HepG2 (cell line): Measurements from ENCODE around the gene SLC25A1. TPM values are rescaled to one million over a fixed set of nuclear protein-coding genes. Genes with fewer than 3 reads are reported as not detected.

Source experiments
- BHLHE40 ChIP-seq: IDR thresholded peaks from 2 replicates; pipeline ENCODE4 v1.6.1; 2011; ENCODE audit warnings: low read length, improper control_type of control experiment
- BORCS8-MEF2B ChIP-seq: sonication (generic); formaldehyde crosslinking; IDR thresholded peaks from 2 replicates; pipeline ENCODE4 v1.8.0; 2022; ENCODE audit warnings: mild to moderate bottlenecking, missing genetic modification reagents
- CENPT ChIP-seq: sonication (generic); formaldehyde crosslinking; IDR thresholded peaks from 2 replicates; pipeline ENCODE4 v1.8.0; 2022; ENCODE audit warnings: low read depth, mild to moderate bottlenecking, moderate library complexity, missing genetic modification reagents
- CREB1 ChIP-seq, 2 experiments: fragments of 450-650 bp in 1 of 2; IDR thresholded peaks; 2 replicates each; pipeline ENCODE4 v1.6.1; 2016 to 2017; ENCODE audit warnings: control low read depth in 1 of 2, mild to moderate bottlenecking in 1 of 2, missing compliant biosample characterization in 1 of 2, missing genetic modification characterization in 1 of 2
- CREM ChIP-seq, 2 experiments: sonication (generic) in 1 of 2; formaldehyde crosslinking in 1 of 2; IDR thresholded peaks; 2 replicates each; pipeline versions ENCODE4 v1.4.0 to v1.6.1; 2016 to 2020; ENCODE audit warnings: antibody characterized with exemption in 1 of 2, mild to moderate bottlenecking in 1 of 2, missing genetic modification reagents in 1 of 2
- DMAP1 ChIP-seq: IDR thresholded peaks from 2 replicates; pipeline ENCODE4 v1.6.1; 2016
- HES4 ChIP-seq: sonication (generic); formaldehyde crosslinking; IDR thresholded peaks from 2 replicates; pipeline ENCODE4 v1.9.0; 2021; ENCODE audit warnings: mild to moderate bottlenecking, missing genetic modification reagents, borderline replicate concordance
- HOXD1 ChIP-seq: sonication (generic); formaldehyde crosslinking; IDR thresholded peaks from 2 replicates; pipeline ENCODE4 v1.5.0; 2020; ENCODE audit warnings: missing genetic modification reagents
- ISL2 ChIP-seq: sonication (generic); formaldehyde crosslinking; IDR thresholded peaks from 2 replicates; pipeline ENCODE4 v1.5.0; 2020; ENCODE audit warnings: missing genetic modification reagents
- KDM2A ChIP-seq: sonication (generic); formaldehyde crosslinking; IDR thresholded peaks from 2 replicates; pipeline ENCODE4 v1.4.0; 2020; ENCODE audit warnings: low read depth, missing genetic modification reagents, borderline replicate concordance
- MEIS2 ChIP-seq: sonication (generic); formaldehyde crosslinking; IDR thresholded peaks from 2 replicates; pipeline ENCODE4 v1.9.0; 2021; ENCODE audit warnings: mild to moderate bottlenecking, missing genetic modification reagents
- MTF2 ChIP-seq: sonication (generic); formaldehyde crosslinking; IDR thresholded peaks from 2 replicates; pipeline ENCODE4 v1.5.0; 2020; ENCODE audit warnings: missing genetic modification reagents, borderline replicate concordance
- MXD4 ChIP-seq: IDR thresholded peaks from 2 replicates; pipeline ENCODE4 v1.6.1; 2016; ENCODE audit warnings: mild to moderate bottlenecking, missing biosample characterization, missing genetic modification reagents
- NCOA1 ChIP-seq: sonication (generic); formaldehyde crosslinking; IDR thresholded peaks from 2 replicates; pipeline ENCODE4 v1.9.0; 2021; ENCODE audit warnings: missing genetic modification reagents
- PAWR ChIP-seq: sonication (generic); formaldehyde crosslinking; IDR thresholded peaks from 2 replicates; pipeline ENCODE4 v1.4.0; 2020; ENCODE audit warnings: missing genetic modification reagents, mild to moderate bottlenecking, borderline replicate concordance
- SKI ChIP-seq: fragments of 450-650 bp; IDR thresholded peaks from one replicate; pipeline ENCODE4 v1.6.1; 2018; ENCODE audit warnings: mild to moderate bottlenecking; ENCODE audit not compliant: partially characterized antibody
- SP4 ChIP-seq: sonication (generic); formaldehyde crosslinking; IDR thresholded peaks from 2 replicates; pipeline ENCODE4 v1.8.1; 2023; ENCODE audit warnings: mild to moderate bottlenecking, missing genetic modification reagents
- TBP ChIP-seq: sonication (generic); formaldehyde crosslinking; IDR thresholded peaks from 2 replicates; pipeline ENCODE4 v1.5.0; 2020; ENCODE audit warnings: missing genetic modification reagents
- ZNF18 ChIP-seq: sonication (generic); formaldehyde crosslinking; IDR thresholded peaks from 2 replicates; pipeline ENCODE4 v1.8.0; 2022; ENCODE audit warnings: mild to moderate bottlenecking, missing genetic modification reagents; ENCODE audit not compliant: insufficient replicate concordance
- ZNF503 ChIP-seq: sonication (generic); formaldehyde crosslinking; IDR thresholded peaks from 2 replicates; pipeline ENCODE4 v1.4.0; 2020; ENCODE audit warnings: missing genetic modification reagents
- ZNF510 ChIP-seq: sonication (generic); formaldehyde crosslinking; IDR thresholded peaks from 2 replicates; pipeline ENCODE4 v1.4.0; 2020; ENCODE audit warnings: low read depth, mild to moderate bottlenecking, missing genetic modification reagents
- ZNF737 ChIP-seq: sonication (generic); formaldehyde crosslinking; IDR thresholded peaks from 2 replicates; pipeline ENCODE4 v1.5.0; 2020; ENCODE audit warnings: missing genetic modification reagents, mild to moderate bottlenecking, borderline replicate concordance
- polyA plus RNA-seq, 8 experiments: library from polyadenylated mRNA; depleted of rRNA in 3 of 8; stranded (reverse) in 7 of 8; unstranded in 1 of 8; fragments of >200 nt; fragmentation: Illumina TruSeq in 4 of 8; extraction: Trizol in 4 of 8; gene quantifications; 2 replicates each; pipeline versions ENCODE4 v1.2.1 to v1.2.3, GENCODE V29; 2011 to 2016; ENCODE audit warnings: low read depth in 4 of 8, missing spikeins in 1 of 8, mixed read lengths in 1 of 8; ENCODE audit not compliant: insufficient read depth in 1 of 8
- total RNA-seq, 5 experiments: library from RNA; depleted of rRNA; stranded (reverse); fragments of >200 nt; fragmentation: Illumina TruSeq; extraction: Trizol; gene quantifications; 2 replicates each; pipeline ENCODE4 v1.2.3, GENCODE V29; 2016; ENCODE audit warnings: low read depth in 1 of 5
- TF ChIP-seq, protein P1 (sequence below): IDR thresholded peaks from 2 replicates; pipeline ENCODE4 v1.6.1; 2016
- TF ChIP-seq, protein P2 (sequence below): IDR thresholded peaks from 2 replicates; pipeline ENCODE4 v1.6.1; 2016; ENCODE audit warnings: missing compliant biosample characterization, missing genetic modification reagents, borderline replicate concordance

SLC25A1 gene
- total and polyA plus RNA-seq, 2 of the 13 experiments (the other 11 are each of a cell fraction or from before 2014, with no cell fraction given), result 49.4 to 161 TPM

DNA sequence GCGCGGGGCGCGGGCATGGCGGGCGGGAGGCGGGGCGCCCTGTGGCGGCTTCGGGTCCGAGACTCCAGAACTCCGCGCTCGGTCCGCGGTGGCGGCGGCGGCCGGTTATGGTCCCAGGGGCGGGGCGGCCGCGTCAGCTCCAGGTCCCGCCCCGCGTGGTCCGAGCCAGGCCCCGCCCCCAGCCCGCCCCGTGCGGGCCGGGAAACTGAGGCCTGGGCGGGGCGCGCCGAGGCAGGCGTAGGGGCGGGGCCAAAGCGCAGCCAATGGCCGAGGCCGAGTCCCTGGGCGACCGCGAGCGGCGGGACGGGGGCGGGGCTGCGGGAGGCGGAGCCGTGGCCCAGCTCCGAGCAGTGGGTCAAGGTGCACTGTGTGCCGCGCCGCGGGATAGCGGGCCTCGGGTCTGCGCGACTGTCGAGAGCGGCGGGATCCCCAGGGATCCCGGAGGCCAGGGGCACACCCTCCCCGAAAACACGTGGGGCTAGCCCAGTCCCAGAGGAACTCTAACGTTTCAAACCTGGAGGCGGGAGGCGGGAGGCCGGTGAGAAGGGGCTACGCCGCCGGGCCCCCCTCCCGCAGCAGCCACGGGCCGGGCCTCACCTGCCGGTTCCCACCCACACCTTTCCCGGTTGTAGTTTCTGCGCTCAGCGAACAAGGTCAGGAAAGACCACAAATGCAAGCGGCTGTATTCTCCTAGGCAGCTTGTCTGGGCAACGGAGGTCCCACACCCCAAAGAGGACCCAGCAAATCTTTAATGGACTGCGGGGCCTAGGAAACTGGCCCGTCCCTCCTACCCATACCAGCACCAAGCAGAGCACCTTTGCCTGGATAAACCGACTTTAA, at the start of gene SLC25A1 (continued):
- TF ChIP-seq KDM2A (peak; percentile 84), NCOA1 (CRISPR knock-in tag) (no peak), PAWR (CRISPR knock-in tag) (no peak), ZNF18 (peak; percentile 84), MEIS2 (CRISPR knock-in tag) (peak; percentile 5; the same call in 1 of the 2 replicates), ZNF737 (CRISPR knock-in tag) (no peak), ISL2 (CRISPR knock-in tag) (peak; percentile 61; the same call in 1 of the 2 replicates), MTF2 (no peak), SP4 (CRISPR knock-in tag) (peak; percentile 98), CREM (IDR thresholded peaks at IDR 0.05) (no peak), CREM (CRISPR knock-in tag; IDR thresholded peaks at IDR 0.05) (no peak), CENPT (CRISPR knock-in tag) (no peak), DMAP1 (CRISPR knock-in tag) (peak; percentile 80), HOXD1 (CRISPR knock-in tag) (peak; percentile 83; the same call in 1 of the 2 replicates), HES4 (CRISPR knock-in tag) (peak; percentile 85; the same call in 1 of the 2 replicates), BORCS8-MEF2B (CRISPR knock-in tag) (no peak), ZNF503 (CRISPR knock-in tag) (peak; percentile 20; the same call in 1 of the 2 replicates), SKI (no peak), BHLHE40 (no peak), CREB1 (IDR thresholded peaks at IDR 0.05) (no peak; the same call in 1 of the 2 replicates), CREB1 (CRISPR knock-in tag; IDR thresholded peaks at IDR 0.05) (no peak), ZNF510 (CRISPR knock-in tag) (no peak), MXD4 (CRISPR knock-in tag) (peak; percentile 75), TBP (CRISPR knock-in tag) (no peak)
- TF ChIP-seq, protein P1, sequence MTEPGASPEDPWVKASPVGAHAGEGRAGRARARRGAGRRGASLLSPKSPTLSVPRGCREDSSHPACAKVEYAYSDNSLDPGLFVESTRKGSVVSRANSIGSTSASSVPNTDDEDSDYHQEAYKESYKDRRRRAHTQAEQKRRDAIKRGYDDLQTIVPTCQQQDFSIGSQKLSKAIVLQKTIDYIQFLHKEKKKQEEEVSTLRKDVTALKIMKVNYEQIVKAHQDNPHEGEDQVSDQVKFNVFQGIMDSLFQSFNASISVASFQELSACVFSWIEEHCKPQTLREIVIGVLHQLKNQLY, result peak; percentile 48; the same call in 1 of the 2 replicates
- TF ChIP-seq, protein P2, sequence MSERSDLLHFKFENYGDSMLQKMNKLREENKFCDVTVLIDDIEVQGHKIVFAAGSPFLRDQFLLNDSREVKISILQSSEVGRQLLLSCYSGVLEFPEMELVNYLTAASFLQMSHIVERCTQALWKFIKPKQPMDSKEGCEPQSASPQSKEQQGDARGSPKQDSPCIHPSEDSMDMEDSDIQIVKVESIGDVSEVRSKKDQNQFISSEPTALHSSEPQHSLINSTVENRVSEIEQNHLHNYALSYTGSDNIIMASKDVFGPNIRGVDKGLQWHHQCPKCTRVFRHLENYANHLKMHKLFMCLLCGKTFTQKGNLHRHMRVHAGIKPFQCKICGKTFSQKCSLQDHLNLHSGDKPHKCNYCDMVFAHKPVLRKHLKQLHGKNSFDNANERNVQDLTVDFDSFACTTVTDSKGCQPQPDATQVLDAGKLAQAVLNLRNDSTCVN (CRISPR knock-in tag), result peak; percentile 48; the same call in 1 of the 2 replicates
